ENCODE results near the gene USP12.

USP12 gene

GRCh38 chr13:27035892-27036235 is 135.7 kb downstream of the USP12 start:
- TF ChIP-seq EZH2phosphoT487 (IDR thresholded peaks at IDR 0.05; ENCODE audit: low read depth): no peak
- Histone ChIP-seq H3K4me1 (ENCODE audit: low read length) (no peaks in the 10 kb centered on the region), H3K4me3 (ENCODE audit: low read length) (no peak overlapping the region), H3K27me3 (ENCODE audit: low read depth, low read length) (0 out of 2 replicates have a peak, but pooled peaks cover 9% of the 10 kb centered on the region), H2AFZ (ENCODE audit: low read depth, low read length) (no peak overlapping the region), H3K27ac (ENCODE audit: low read length) (no peak overlapping the region), H3K9ac (ENCODE audit: low read length) (no peak overlapping the region), H4K20me1 (ENCODE audit: insufficient read depth, low read length) (no peaks in the 10 kb centered on the region), H3K79me2 (ENCODE audit: low read length) (no peaks in the 10 kb centered on the region), H3K36me3 (replicated peaks; ENCODE audit: low read depth, low read length) (no peaks in the 10 kb centered on the region), H3K9me3 (ENCODE audit: insufficient read depth, low read length) (no peaks in the 10 kb centered on the region), H3K4me2 (ENCODE audit: low read length) (no peak overlapping the region)

- Histone ChIP-seq H3K27ac (ENCODE audit: low read length) (no peak overlapping the region), H3K9me3 (ENCODE audit: insufficient read depth, low read length) (no peaks in the 10 kb centered on the region), H4K20me1 (ENCODE audit: insufficient read depth, low read length) (no peaks in the 10 kb centered on the region), H3K79me2 (ENCODE audit: low read length) (no peaks in the 10 kb centered on the region), H3K27me3 (ENCODE audit: low read depth, low read length) (0 out of 2 replicates have a peak, but pooled peaks cover 9% of the 10 kb centered on the region), H3K4me2 (ENCODE audit: low read length) (no peak overlapping the region), H3K4me1 (ENCODE audit: low read length) (no peaks in the 10 kb centered on the region), H3K36me3 (replicated peaks; ENCODE audit: low read depth, low read length) (no peaks in the 10 kb centered on the region), H2AFZ (ENCODE audit: low read depth, low read length) (no peak overlapping the region), H3K9ac (ENCODE audit: low read length) (no peak overlapping the region), H3K4me3 (ENCODE audit: low read length) (no peak overlapping the region)
- TF ChIP-seq EZH2phosphoT487 (IDR thresholded peaks at IDR 0.05; ENCODE audit: low read depth) (no peak), CTCF (IDR thresholded peaks at IDR 0.05; ENCODE audit: low read depth, low read length) (no peak)
These were observed 136.9 kb downstream of the USP12 start for GRCh38 chr13:27034678-27035111.

- H3K79me2 ChIP-seq (ENCODE audit: low read length): no peaks in the 10 kb centered on the region
- no peaks in the 10 kb centered on the region for H3K9me3 ChIP-seq (ENCODE audit: insufficient read depth, low read length)
- TF ChIP-seq EZH2phosphoT487 (IDR thresholded peaks at IDR 0.05; ENCODE audit: low read depth) (no peak), CTCF (IDR thresholded peaks at IDR 0.05; ENCODE audit: low read depth, low read length) (no peak)
- H3K27ac ChIP-seq (ENCODE audit: low read length): no peak overlapping the region
- no peaks in the 10 kb centered on the region for H3K36me3 ChIP-seq (replicated peaks; ENCODE audit: low read depth, low read length)
- H3K27me3 ChIP-seq (ENCODE audit: low read depth, low read length): no peaks in the 10 kb centered on the region
- no peaks in the 10 kb centered on the region for H3K4me1 ChIP-seq (ENCODE audit: low read length)
- no peak overlapping the region for H3K4me2 ChIP-seq (ENCODE audit: low read length)
- no peak overlapping the region for H2AFZ ChIP-seq (ENCODE audit: low read depth, low read length)
- no peaks in the 10 kb centered on the region for H4K20me1 ChIP-seq (ENCODE audit: insufficient read depth, low read length)
- no peak overlapping the region for H3K9ac ChIP-seq (ENCODE audit: low read length)
- H3K4me3 ChIP-seq (ENCODE audit: low read length): no peak overlapping the region
These were observed 142.7 kb downstream of the USP12 start for GRCh38 chr13:27028683-27029480.

- Histone ChIP-seq H3K27ac (ENCODE audit: low read length) (no peak overlapping the region), H4K20me1 (ENCODE audit: insufficient read depth, low read length) (no peaks in the 10 kb centered on the region), H3K27me3 (ENCODE audit: low read depth, low read length) (no peaks in the 10 kb centered on the region), H3K36me3 (replicated peaks; ENCODE audit: low read depth, low read length) (no peaks in the 10 kb centered on the region), H3K4me3 (ENCODE audit: low read length) (no peak overlapping the region), H2AFZ (ENCODE audit: low read depth, low read length) (no peak overlapping the region), H3K9ac (ENCODE audit: low read length) (no peak overlapping the region), H3K9me3 (ENCODE audit: insufficient read depth, low read length) (no peaks in the 10 kb centered on the region), H3K4me2 (ENCODE audit: low read length) (no peak overlapping the region), H3K79me2 (ENCODE audit: low read length) (no peaks in the 10 kb centered on the region), H3K4me1 (ENCODE audit: low read length) (no peaks in the 10 kb centered on the region)
- TF ChIP-seq CTCF (IDR thresholded peaks at IDR 0.05; ENCODE audit: low read depth, low read length) (no peak), EZH2phosphoT487 (IDR thresholded peaks at IDR 0.05; ENCODE audit: low read depth) (no peak)
These were observed 144.4 kb downstream of the USP12 start for GRCh38 chr13:27027086-27027667.

Data from OCI-LY3 (cell line).